ENCODE measurements around the gene LRP5.

DNA sequence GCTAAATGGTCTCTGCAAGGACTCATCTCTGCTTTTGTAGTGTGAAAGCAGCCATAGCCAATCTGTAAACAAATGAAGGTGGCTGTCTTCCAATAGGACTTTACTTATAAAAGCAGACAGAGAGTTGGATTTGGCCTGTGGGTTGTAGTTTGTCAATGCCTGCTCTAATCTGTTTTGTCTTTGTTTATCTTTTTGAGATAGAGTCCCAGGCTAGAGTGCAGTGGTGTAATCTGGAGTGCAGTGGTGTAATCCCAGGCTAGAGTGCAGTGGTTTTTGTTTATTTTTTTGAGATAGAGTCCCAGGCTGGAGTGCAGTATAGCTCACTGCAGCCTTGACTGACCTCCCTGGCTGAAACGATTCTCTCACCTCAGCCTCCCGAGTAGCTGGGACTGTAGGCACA lies 156.7 kb downstream of the LRP5 start:
- TF ChIP-seq, protein P1, sequence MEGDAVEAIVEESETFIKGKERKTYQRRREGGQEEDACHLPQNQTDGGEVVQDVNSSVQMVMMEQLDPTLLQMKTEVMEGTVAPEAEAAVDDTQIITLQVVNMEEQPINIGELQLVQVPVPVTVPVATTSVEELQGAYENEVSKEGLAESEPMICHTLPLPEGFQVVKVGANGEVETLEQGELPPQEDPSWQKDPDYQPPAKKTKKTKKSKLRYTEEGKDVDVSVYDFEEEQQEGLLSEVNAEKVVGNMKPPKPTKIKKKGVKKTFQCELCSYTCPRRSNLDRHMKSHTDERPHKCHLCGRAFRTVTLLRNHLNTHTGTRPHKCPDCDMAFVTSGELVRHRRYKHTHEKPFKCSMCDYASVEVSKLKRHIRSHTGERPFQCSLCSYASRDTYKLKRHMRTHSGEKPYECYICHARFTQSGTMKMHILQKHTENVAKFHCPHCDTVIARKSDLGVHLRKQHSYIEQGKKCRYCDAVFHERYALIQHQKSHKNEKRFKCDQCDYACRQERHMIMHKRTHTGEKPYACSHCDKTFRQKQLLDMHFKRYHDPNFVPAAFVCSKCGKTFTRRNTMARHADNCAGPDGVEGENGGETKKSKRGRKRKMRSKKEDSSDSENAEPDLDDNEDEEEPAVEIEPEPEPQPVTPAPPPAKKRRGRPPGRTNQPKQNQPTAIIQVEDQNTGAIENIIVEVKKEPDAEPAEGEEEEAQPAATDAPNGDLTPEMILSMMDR (IDR thresholded peaks at IDR 0.05) = no peak
- no peak for TF ChIP-seq POLR2A (IDR thresholded peaks at IDR 0.05)

All from testis (tissue), 2 donors.